DMS 273 (cell line): ENCODE data around the gene OSBPL5.

Experiments
- DNase-seq: peaks from one replicate; lab custom pipeline; 2025; ENCODE audit not compliant: unreplicated experiment; lab: John Stamatoyannopoulos, UW

Gene OSBPL5

DNA sequence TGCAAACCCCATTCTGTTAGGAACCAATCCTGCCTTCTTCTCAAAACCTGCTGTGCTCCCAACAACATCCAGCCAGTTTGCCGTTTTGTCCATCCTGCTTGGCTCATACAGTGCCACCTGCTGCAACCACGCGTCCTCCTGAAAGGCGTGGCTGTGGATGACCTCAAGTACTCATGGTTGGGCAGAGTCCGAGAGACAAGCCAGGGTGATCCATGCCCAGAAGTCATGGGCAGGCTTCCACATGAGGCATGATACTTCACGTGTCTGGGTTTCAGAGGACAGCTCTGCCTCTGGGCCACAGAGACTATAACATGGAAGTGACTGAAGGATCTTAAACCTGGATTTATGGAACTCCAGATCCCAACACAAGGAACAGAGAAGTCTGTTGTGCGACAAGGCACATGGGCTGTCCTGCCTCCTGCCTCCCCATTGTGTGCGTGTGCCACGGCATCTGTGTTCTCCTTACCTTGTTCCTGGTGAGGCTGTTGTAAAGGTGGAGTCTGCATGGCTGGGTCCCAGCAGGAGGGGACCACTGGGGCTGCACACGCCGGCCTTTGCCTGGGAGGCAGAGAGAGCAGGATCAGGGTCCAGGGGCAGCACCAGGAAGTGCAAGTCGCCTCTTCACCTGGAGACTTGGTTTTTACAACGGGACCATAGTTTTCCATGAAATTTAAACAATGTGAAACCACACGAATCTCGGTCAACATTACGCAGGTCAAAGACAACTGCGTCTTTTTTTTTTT is 123.2 kb downstream of the OSBPL5 start:
- no peak for DNase-seq

DNA sequence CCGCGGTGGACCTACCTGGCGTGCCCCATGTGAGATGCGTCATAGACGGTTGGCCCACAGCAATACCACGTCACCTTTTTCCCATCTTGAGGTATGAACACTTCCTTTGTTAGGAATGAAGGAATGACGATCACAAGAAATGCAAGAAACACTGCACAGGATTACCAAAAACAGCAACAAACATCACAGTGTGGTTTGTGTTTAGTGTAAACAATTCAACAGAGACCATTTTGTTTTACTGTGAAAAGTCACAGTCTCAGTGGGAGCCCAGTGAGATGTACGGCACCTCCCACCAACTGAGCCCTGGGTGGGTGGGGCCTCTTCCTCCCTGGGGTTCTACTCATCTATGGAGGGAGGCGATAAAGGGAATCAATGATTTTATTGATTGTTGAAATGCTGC is 124.2 kb downstream of the OSBPL5 start:
- DNase-seq = no peak

DNA sequence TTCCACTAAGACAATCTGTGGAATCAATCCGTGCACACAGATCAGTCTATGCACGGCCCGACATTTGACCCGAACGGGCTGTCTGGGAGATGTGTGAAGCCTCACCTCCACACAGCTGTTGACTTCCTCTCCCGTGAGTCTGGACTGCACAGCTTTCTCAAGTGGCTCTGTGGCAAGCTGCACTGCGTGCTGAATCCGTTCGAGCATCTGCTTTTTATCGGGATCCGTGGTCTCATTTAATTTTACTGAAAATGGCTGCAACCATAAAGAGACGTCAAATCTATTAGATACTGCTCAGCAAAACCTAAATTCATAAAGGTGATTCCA is 127.2 kb downstream of the OSBPL5 start:
- DNase-seq = no peak
